DMS79 (cell line): ENCODE data around the gene SH2D1B.
"Not testable (repeated sequence)": the region's sequence is repeated elsewhere in the genome, so short reads cannot be mapped to it uniquely, and the experiment has no call there.

Source experiments
- DNase-seq: peaks from one replicate; lab custom pipeline; 2025; lab: John Stamatoyannopoulos, UW

SH2D1B gene, protein sequence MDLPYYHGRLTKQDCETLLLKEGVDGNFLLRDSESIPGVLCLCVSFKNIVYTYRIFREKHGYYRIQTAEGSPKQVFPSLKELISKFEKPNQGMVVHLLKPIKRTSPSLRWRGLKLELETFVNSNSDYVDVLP

DNA sequence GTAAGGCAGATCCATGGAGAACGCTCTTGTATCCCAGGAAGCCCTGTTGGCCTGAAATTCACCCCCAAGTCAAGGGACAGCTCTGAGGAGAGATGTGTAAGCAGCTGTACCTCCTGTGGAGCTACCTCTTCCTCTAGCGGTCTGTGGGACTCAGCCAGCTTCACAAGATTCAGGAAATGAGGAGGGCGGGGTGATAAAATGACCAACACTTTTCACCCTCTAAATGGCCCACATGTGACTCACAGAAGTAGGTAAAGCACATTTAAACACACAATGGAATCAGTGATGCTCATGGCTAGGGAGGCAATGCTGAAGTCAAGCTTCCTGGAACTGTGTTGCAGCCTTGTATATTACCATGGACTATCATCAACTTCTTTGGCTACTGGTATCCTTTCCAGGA, at the start of gene SH2D1B:
SH2D1B (minus strand) TSS at position 135 of the 400 bp plus-strand sequence; CDS start at position 15, 120 bp downstream.
- no peak for DNase-seq

DNA sequence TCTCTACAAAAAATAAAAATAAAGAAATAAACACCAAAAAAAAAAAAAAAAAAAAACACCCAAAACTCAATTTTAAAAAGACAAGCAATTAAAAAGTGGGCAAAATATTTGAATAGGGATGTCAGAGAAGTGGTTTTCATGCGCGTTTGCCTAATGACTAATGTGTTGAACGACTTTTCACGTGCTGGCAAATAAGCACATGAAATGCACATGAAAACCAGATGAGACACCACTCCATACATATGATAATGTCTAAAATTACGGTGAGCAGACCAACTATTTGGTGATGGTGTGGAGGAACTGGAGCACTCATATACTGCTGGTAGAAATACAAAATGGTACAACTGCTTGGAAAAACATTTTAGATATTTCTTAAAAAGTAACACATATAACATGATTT, 46.3 kb upstream of the SH2D1B start:
- DNase-seq = no peak

- no peak for DNase-seq
These were observed 44.4 kb upstream of the SH2D1B start for GRCh38 chr1:162456323-162456722.

DNA sequence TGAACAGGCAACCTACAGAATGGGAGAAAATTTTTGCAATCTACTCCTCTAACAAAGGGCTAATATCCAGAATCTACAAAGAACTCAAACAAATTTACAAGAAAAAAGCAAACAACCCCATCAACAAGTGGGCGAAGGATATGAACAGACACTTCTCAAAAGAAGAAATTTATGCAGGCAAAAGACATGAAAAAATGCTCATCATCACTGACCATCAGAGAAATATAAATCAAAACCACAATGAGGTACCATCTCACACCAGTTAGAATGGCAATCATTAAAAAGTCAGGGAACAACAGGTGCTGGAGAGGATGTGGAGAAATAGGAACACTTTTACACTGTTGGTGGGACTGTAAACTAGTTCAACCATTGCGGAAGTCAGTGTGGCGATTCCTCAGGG, 42.4 kb upstream of the SH2D1B start:
- DNase-seq = not testable (repeated sequence)

DNA sequence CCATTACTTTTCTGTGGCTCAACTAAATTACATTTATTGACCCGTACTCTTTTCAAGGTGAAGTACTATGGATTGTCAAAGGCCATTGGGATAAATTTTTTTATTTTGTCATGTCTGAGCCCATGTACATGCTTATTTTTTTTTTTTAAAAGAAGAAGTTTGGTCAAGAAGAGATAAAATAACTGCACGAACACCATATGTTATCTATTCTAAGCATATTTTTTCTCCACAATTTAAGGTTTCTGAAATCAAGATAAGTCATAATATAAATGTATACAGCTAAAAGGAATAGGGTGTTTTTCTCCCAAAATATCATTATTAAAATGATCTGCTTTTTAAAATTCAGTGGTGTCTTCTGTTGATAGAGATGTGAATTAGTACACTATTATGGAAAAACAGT, 35.0 kb upstream of the SH2D1B start:
- no peak for DNase-seq

DNA sequence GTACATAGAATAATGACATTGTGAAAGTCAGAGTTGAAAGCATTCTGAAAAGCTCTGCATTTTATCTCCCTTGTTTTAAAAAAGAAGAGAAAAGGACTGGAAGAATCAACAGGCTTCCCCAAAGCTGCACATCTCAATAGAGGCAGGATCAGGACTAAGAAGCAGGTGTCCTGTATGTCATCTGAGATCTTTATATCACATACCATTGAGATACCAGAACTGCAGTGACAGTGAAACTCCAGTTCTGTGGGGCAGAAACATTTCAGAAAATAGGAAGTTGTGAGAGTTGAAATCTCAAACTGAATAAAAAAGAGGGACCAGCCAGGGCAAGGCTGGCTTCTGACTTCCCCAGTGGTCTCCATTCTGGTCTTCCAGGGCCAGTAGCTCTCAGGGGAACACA, 33.0 kb upstream of the SH2D1B start:
- DNase-seq = no peak

GRCh38 chr1:162432977-162433713, 21.2 kb upstream of the SH2D1B start:
- DNase-seq = not testable (repeated sequence)

GRCh38 chr1:162430583-162430982, 18.6 kb upstream of the SH2D1B start:
- no peak for DNase-seq

DNA sequence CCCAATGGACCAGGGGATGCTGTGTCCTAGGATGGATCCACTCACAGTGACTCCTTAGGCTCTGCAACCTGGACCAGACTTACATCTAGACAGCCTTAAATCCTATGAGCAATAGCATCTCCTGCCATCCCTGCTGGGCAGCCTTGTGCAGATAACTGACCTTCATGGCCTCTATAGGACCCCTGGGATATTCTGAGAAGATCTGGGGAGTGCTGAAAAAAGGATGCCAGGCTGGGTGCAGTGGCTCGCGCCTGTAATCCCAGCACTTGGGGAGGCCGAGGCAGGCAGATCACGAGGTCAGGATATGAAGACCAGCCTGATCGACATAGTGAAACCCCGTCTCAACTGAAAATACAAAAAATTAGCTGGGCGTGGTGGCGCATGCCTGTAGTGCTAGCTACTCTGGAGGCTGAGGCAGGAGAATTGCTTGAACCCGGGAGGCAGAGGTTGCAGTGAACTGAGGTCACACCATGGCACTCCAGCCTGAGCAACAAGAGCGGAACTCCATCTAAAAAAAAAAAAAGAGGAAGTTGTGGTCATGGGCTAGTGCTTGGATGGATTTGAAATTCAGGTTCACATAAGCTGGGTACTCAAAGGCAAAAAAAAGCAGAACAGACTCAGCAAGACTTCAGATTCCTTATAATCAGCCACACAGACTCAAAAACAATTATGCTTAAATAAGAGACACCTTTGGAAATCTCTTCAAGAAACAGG, 10.9 kb upstream of the SH2D1B start:
- no peak for DNase-seq

- no peak for DNase-seq
These were observed 9.6 kb upstream of the SH2D1B start for GRCh38 chr1:162421258-162422164.

GRCh38 chr1:162420120-162420519, 8.2 kb upstream of the SH2D1B start:
- no peak for DNase-seq

DNA sequence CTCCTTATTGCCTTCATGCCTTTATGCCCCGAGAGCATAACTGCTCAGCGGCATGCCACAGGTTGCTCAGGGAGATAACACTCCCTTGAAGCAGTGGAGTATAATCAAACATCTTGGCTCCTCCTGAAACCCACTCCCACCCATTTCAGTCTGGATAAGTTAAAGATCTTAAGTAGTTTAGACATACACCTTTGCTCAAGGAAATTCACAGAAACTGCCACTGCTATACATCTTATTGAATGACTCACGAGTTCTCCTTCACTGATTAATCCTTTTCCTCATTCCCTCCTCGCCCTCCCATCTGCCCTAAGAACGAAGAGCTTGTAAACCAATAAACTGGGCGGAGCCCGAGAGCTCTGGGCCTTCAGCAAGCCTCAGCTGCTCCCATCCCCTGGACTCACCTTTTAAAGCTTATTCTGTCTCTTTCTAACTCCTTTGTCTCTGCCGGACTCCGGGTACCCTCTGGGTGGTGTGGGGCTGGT, 7.6 kb upstream of the SH2D1B start:
- not testable (repeated sequence) for DNase-seq

- not testable (repeated sequence) for DNase-seq
These were observed 6.6 kb upstream of the SH2D1B start for GRCh38 chr1:162418584-162418983.

GRCh38 chr1:162417650-162418049, 5.7 kb upstream of the SH2D1B start:
- no peak for DNase-seq

DNA sequence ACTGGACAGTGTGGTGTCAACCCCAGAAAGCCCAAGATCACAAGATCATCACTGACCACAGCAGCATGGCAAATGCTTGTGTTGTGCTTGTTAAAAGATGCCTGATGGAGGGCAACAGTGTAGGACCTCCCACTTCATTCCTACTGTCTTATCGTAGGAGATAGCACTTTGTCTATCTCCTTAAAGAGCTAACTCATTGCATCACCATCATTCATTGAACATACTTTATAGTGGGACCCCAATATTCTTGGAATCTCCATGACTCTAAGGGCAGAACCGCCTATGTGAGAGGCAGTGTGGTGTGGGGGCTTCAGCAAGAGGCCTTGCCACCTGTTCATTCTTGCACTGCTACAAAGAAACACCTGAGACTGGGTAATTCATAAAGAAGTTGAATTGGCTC, 5.0 kb upstream of the SH2D1B start:
- no peak for DNase-seq

- no peak for DNase-seq
These were observed 4.3 kb upstream of the SH2D1B start for GRCh38 chr1:162416215-162416614.

DNA sequence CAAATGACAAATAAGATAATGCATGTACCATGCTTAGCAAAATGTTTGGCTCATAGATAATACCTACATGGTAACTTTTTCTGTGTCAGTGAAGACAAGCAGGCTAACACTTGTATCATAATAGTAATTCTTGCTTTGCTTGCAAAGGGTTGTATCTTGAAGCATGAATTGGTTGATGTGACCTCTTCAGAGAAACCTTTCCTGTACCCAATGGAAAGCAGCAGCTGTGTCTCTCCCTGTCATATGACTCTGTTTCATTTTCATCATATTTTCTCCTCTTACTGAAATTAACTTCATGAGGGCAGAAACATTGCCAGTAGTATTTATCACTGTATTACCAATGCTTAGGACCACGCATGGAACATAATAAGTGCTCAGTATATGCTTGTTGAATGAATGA, 4.4 kb downstream of the SH2D1B start:
- no peak for DNase-seq

DNA sequence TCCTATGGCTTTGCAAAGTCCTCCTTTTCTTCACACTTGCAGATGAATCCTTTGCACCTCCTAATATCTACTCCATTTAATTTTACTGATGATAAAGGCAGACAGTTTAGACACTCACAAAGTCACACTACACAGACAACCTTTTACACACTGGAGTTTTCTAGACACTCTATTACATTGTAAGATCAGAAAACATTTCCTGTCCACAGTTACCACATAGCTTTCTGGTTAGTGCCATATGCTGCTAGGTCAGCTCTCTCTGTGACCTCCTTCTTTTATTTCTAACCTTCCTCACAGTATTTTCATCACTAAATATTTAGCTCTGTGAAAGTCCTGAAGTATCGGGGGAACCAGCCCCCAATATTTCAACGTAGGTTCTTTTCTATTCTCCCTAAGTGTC, 5.1 kb downstream of the SH2D1B start:
- DNase-seq = no peak

DNA sequence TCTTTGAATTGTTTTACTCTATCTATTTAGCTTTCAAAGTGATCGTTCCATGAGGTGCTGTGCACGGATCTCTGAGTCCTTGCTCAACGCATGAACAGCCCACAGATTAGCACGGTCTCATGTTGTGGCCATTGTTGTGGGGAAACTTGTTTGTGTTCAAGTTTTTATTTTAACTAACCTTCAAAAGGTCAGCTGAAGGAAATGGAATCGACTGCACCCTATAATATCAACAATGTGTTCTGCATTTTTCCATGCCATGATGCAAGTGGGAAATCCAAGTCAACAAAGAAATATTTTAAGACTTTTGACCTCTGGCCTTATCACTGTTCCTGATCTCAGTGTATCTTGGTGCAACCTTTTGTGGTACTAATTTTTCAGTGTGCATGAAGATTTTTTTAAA, 6.1 kb downstream of the SH2D1B start:
- DNase-seq = no peak

- no peak for DNase-seq
These were observed 7.3 kb downstream of the SH2D1B start for GRCh38 chr1:162404550-162405160.

DNA sequence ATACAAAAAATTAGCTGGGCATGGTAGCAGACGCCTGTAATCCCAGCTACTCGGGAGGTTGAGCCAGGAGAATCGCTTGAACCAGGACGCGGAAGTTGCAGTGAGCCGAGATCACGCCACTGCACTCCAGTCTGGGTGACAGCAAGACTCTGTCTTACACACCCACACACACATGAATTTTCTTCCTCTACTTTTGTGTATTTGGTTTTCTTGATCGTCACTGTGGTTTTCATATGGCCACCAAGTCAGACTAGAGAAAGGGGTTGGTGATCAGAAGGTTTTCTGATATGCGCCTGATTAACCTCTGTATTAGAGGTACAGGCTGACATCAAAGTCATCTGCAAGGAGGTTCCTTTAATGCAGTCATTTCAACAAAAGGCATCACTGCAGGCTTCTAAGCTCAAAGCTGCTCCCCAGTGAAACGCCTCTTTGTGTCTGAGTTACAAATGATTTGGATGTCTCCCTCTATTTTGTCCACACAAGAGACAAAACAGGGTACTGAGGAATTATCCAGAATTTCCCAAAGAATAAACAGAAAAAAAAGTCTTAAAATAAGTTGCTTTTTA, 11.1 kb downstream of the SH2D1B start:
- no peak for DNase-seq
